GM21619 (cell line): Measurements from ENCODE around the gene CEP290.
"Not testable (repeated sequence)": the region's sequence is repeated elsewhere in the genome, so short reads cannot be mapped to it uniquely, and the experiment has no call there.

Experiments used
- ATAC-seq: cut with Tn5 transposase; IDR thresholded peaks from one replicate; pipeline ENCODE4 v1.9.1; 2021; ENCODE audit not compliant: unreplicated experiment

CEP290 gene

GRCh38 chr12:88044035-88044434 is 97.9 kb downstream of the CEP290 start:
- no peak for ATAC-seq

GRCh38 chr12:88037770-88038169 is 104.1 kb downstream of the CEP290 start:
- no peak for ATAC-seq

- no peak for ATAC-seq
These were observed 105.4 kb downstream of the CEP290 start for GRCh38 chr12:88036353-88036965.

- ATAC-seq = peak; percentile 21
These were observed 106.0 kb downstream of the CEP290 start for GRCh38 chr12:88035907-88036289.

GRCh38 chr12:88035271-88035906 is 106.5 kb downstream of the CEP290 start:
- ATAC-seq = peak; percentile 100

GRCh38 chr12:88031161-88031560 is 110.7 kb downstream of the CEP290 start:
- not testable (repeated sequence) for ATAC-seq

- no peak for ATAC-seq
These were observed 112.7 kb downstream of the CEP290 start, which contains the start of gene C12orf50 for GRCh38 chr12:88029093-88029665. C12orf50 (minus strand) TSS chr12:88029401; CDS start chr12:88026962, 2,439 bp downstream.

- no peak for ATAC-seq
These were observed 115.7 kb downstream of the CEP290 start for GRCh38 chr12:88026196-88026595.

GRCh38 chr12:88017964-88018363 is 123.9 kb downstream of the CEP290 start:
- no peak for ATAC-seq

- no peak for ATAC-seq
These were observed 126.1 kb downstream of the CEP290 start for GRCh38 chr12:88015825-88016224.

GRCh38 chr12:88011755-88012154 is 130.1 kb downstream of the CEP290 start:
- no peak for ATAC-seq

- ATAC-seq = no peak
These were observed 135.5 kb downstream of the CEP290 start for GRCh38 chr12:88006351-88006750.

- no peak for ATAC-seq
These were observed 140.6 kb downstream of the CEP290 start for GRCh38 chr12:88001327-88001726.
